ENCODE data around the gene SP2.
A peak's percentile ranks its signal among the peaks of the same experiment; 100 is the strongest.

Gene SP2

GRCh38 chr17:47871048-47871447 lies 25.0 kb upstream of the SP2 start:
- DNase-seq: no peak

GRCh38 chr17:47872019-47872650 lies 23.9 kb upstream of the SP2 start:
- DNase-seq: no peak

- DNase-seq: no peak
These were observed 23.3 kb upstream of the SP2 start for GRCh38 chr17:47872651-47873161.

GRCh38 chr17:47873200-47874090 lies 22.6 kb upstream of the SP2 start:
- no peak for DNase-seq

GRCh38 chr17:47875011-47875985 lies 20.7 kb upstream of the SP2 start:
- no peak for DNase-seq

- DNase-seq: no peak
These were observed 18.5 kb upstream of the SP2 start for GRCh38 chr17:47877368-47878034.

GRCh38 chr17:47878203-47879027 lies 17.6 kb upstream of the SP2 start:
- no peak for DNase-seq

GRCh38 chr17:47879028-47879585 lies 16.9 kb upstream of the SP2 start:
- DNase-seq: peak; percentile 23 to 31

GRCh38 chr17:47879776-47880454 lies 16.1 kb upstream of the SP2 start:
- DNase-seq: no peak

- no peak for DNase-seq
These were observed 13.8 kb upstream of the SP2 start for GRCh38 chr17:47882247-47882646.

- DNase-seq: no peak
These were observed 13.1 kb upstream of the SP2 start for GRCh38 chr17:47882695-47883588.

GRCh38 chr17:47883589-47884426 lies 12.2 kb upstream of the SP2 start:
- no peak for DNase-seq

- DNase-seq: no peak
These were observed 11.7 kb upstream of the SP2 start for GRCh38 chr17:47884427-47884740.

- no peak for DNase-seq
These were observed 10.9 kb upstream of the SP2 start for GRCh38 chr17:47884905-47885730.

GRCh38 chr17:47888293-47888692 lies 7.7 kb upstream of the SP2 start:
- DNase-seq: no peak

GRCh38 chr17:47889734-47890529 lies 6.1 kb upstream of the SP2 start:
- peak; percentile 90 to 93 for DNase-seq

Data from Kasumi-1 (cell line).